Liver (tissue), 3 donors: ENCODE results near the gene POC1A.

Source experiments
- CTCF ChIP-seq: fragments of 150-350 bp; IDR thresholded peaks from 2 replicates; pipeline ENCODE4 v1.5.1; 2017; ENCODE audit warnings: improper control_type of control experiment, low read depth, low read length; ENCODE audit not compliant: missing input control
- EGR1 ChIP-seq, 2 donors: IDR thresholded peaks; 2 replicates each; pipeline ENCODE4 v1.6.1; 2016 to 2018; ENCODE audit warnings: antibody characterized with exemption in 2 of 2, low read depth in 2 of 2
- HNF4G ChIP-seq: IDR thresholded peaks from 2 replicates; pipeline ENCODE4 v1.6.1; 2016; ENCODE audit warnings: antibody characterized with exemption
- MAX ChIP-seq: IDR thresholded peaks from 2 replicates; pipeline ENCODE4 v1.6.1; 2016; ENCODE audit warnings: antibody characterized with exemption
- RAD21 ChIP-seq, 2 donors: IDR thresholded peaks; 2 replicates each; pipeline ENCODE4 v1.6.1; 2016; ENCODE audit warnings: antibody characterized with exemption in 2 of 2, mild to moderate bottlenecking in 2 of 2
- REST ChIP-seq: IDR thresholded peaks from 2 replicates; pipeline ENCODE4 v1.6.1; 2016; ENCODE audit warnings: antibody characterized with exemption, mild to moderate bottlenecking
- SP1 ChIP-seq: IDR thresholded peaks from 2 replicates; pipeline ENCODE4 v1.6.1; 2018; ENCODE audit warnings: antibody characterized with exemption, mild to moderate bottlenecking
- donor health status: healthy.
- donor health status: healthy.

- TF ChIP-seq CTCF, result no peak
- no peak for TF ChIP-seq HNF4G
- TF ChIP-seq SP1, result no peak
- TF ChIP-seq MAX, result no peak
- TF ChIP-seq REST, result no peak
- TF ChIP-seq RAD21 (IDR thresholded peaks at IDR 0.05), result no peak
- no peak for TF ChIP-seq EGR1 (IDR thresholded peaks at IDR 0.05; ENCODE audit: low read depth in 2 of 2)
These were observed 21.4 kb upstream of the POC1A start for GRCh38 chr3:52175416-52176179.
